HFFc6 (cell line): ENCODE measurements around the gene CUL2. TPM values are rescaled to one million over a fixed set of nuclear protein-coding genes. Genes with fewer than 3 reads are reported as not detected.

Experiments used
- DNase-seq: peaks from one replicate; pipeline ENCODE4 v3.0.0-alpha.2; 2018
- H3K27ac Mint-ChIP-seq: 2 replicates; pipeline ENCODE4 v1.8.0; 2020; ENCODE audit warnings: mild to moderate bottlenecking, mixed read lengths
- H3K27me3 Mint-ChIP-seq: 2 replicates; pipeline ENCODE4 v1.8.0; 2021; ENCODE audit warnings: mild to moderate bottlenecking, moderate library complexity, mixed read lengths; ENCODE audit not compliant: insufficient read depth
- H3K36me3 Mint-ChIP-seq: 2 replicates; pipeline ENCODE4 v1.8.0; 2021; ENCODE audit warnings: low read depth, mixed read lengths
- H3K4me1 Mint-ChIP-seq: 2 replicates; pipeline ENCODE4 v1.8.0; 2020; ENCODE audit warnings: low read depth, mixed read lengths
- H3K4me3 Mint-ChIP-seq: 2 replicates; pipeline ENCODE4 v1.8.0; 2020; ENCODE audit warnings: mild to moderate bottlenecking, moderate library complexity, mixed read lengths
- H3K9me3 Mint-ChIP-seq: 2 replicates; pipeline ENCODE4 v1.8.0; 2020; ENCODE audit warnings: mild to moderate bottlenecking, mixed read lengths
- total RNA-seq, 6 experiments: library from RNA; stranded (reverse); fragmentation: NEBNext Ultra II Directional; extraction: Animal tissue kit (Norgen Biotek cat#: 25700); gene quantifications; 2 replicates in 1 of 6; 3 replicates in 5 of 6; pipeline ENCODE4 v1.2.3, GENCODE V29; 2021
- TF ChIP-seq, protein P1 (sequence below): fragments of 200-600 bp; sonication (generic); IDR thresholded peaks from 2 replicates; pipeline ENCODE4 v1.5.0; 2021; ENCODE audit warnings: antibody characterized with exemption, mild to moderate bottlenecking

The CUL2 gene
- total RNA-seq, 6 experiments from 2014 or later, result 42.5 to 55.7 (median 51.3) TPM

DNA sequence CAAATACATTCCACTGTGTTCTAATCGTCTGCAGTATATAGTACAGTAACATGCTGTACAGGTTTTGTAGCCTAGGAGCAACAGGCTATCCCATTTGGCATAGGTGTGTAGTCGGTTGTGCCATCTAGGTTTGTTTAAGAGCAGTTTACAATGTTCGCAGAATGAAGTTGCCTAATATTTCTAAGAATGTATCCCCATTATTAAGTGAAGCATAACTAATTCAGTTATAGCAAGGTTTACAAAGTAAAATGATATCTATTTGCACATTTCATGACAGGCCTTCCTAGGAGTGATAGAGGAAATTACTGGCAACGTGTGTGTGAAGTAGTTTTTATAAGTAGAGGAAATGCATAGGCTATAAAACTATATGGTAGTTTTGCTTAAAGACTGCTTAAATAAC lies 40.5 kb upstream of the CUL2 start:
- DNase-seq, result no peak
- H3K4me3 Mint-ChIP-seq, result no peak overlapping the region
- TF ChIP-seq, protein P1, sequence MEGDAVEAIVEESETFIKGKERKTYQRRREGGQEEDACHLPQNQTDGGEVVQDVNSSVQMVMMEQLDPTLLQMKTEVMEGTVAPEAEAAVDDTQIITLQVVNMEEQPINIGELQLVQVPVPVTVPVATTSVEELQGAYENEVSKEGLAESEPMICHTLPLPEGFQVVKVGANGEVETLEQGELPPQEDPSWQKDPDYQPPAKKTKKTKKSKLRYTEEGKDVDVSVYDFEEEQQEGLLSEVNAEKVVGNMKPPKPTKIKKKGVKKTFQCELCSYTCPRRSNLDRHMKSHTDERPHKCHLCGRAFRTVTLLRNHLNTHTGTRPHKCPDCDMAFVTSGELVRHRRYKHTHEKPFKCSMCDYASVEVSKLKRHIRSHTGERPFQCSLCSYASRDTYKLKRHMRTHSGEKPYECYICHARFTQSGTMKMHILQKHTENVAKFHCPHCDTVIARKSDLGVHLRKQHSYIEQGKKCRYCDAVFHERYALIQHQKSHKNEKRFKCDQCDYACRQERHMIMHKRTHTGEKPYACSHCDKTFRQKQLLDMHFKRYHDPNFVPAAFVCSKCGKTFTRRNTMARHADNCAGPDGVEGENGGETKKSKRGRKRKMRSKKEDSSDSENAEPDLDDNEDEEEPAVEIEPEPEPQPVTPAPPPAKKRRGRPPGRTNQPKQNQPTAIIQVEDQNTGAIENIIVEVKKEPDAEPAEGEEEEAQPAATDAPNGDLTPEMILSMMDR, result no peak

DNA sequence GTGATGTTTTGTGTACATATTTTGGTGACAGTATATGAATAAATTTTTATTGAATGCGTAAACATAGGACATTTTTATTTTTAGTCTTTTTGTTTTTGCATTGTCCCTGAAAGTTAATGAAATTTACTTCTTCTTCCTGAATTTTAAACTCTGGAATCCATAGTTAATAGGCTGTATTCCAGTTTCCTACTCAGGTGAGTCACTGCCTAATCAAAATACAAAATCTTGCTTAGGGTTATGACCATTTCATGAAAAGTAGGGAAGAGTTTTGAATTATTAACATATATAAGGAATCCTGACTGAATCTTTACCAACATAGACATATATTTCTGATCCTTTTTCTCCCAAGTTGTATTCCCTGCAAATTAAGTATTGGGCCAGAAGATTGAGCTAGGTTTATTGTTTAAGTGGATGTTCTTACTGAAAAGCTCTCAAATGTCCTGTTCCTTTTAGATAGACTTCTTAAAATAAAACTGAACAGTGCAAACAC lies 39.1 kb upstream of the CUL2 start:
- TF ChIP-seq, protein P1, result no peak

More for the DNA sequence above, 40.5 kb upstream of the CUL2 start:
- Mint-ChIP-seq H3K27ac (peak overlapping the region; percentile 8; the same call in 1 of the 2 replicates), H3K9me3 (no peaks in the 10 kb centered on the region), H3K36me3 (peaks cover 5% of the 10 kb centered on the region), H3K4me1 (peaks cover 43% of the 10 kb centered on the region), H3K27me3 (peaks cover 4% of the 10 kb centered on the region)

DNA sequence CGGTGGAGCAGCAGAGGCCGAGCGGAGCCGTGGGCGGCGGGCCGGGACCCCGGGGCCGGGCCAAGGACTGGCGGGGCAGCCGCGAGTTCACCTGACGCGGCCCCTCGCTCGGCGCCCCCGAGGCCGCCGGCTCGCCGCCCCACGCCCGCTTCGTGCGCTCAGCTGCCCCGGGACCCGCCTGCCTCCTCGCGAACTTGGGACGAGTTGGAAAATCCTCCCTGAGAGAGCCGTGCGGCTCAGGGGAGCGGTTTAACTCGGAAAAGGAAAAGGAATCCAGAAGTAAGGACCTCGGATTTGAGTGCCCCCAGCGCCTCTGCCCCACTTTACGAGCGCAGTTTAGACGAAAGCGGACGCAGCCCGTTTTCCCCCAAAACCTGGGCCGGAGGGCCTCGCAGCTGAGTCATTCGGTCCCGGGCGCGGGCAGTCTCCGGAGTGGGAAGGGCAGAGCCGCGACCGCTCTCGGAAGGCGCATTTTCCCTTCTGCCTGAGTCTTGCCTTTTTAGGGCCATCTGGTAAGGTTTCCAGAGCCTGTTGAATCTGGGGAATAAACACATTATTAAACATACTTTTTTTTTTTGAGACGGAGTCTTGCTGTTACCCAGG lies 37.2 kb upstream of the CUL2 start:
- no peaks in the 10 kb centered on the region for H3K9me3 Mint-ChIP-seq
- peak overlapping the region; percentile 93 for H3K4me3 Mint-ChIP-seq
- H3K36me3 Mint-ChIP-seq, result peaks cover 5% of the 10 kb centered on the region
- TF ChIP-seq, protein P1, result no peak
- H3K27ac Mint-ChIP-seq, result peak overlapping the region; percentile 97
- H3K27me3 Mint-ChIP-seq, result peaks cover 4% of the 10 kb centered on the region
- DNase-seq, result peak; percentile 55
- peaks cover 32% of the 10 kb centered on the region for H3K4me1 Mint-ChIP-seq

More for the DNA sequence above, 39.1 kb upstream of the CUL2 start:
- H3K36me3 Mint-ChIP-seq, result peaks cover 5% of the 10 kb centered on the region
- H3K27ac Mint-ChIP-seq, result peak overlapping the region; percentile 97
- peaks cover 4% of the 10 kb centered on the region for H3K27me3 Mint-ChIP-seq
- H3K4me3 Mint-ChIP-seq, result peak overlapping the region; percentile 93
- peaks cover 38% of the 10 kb centered on the region for H3K4me1 Mint-ChIP-seq
- H3K9me3 Mint-ChIP-seq, result no peaks in the 10 kb centered on the region
- no peak for DNase-seq

DNA sequence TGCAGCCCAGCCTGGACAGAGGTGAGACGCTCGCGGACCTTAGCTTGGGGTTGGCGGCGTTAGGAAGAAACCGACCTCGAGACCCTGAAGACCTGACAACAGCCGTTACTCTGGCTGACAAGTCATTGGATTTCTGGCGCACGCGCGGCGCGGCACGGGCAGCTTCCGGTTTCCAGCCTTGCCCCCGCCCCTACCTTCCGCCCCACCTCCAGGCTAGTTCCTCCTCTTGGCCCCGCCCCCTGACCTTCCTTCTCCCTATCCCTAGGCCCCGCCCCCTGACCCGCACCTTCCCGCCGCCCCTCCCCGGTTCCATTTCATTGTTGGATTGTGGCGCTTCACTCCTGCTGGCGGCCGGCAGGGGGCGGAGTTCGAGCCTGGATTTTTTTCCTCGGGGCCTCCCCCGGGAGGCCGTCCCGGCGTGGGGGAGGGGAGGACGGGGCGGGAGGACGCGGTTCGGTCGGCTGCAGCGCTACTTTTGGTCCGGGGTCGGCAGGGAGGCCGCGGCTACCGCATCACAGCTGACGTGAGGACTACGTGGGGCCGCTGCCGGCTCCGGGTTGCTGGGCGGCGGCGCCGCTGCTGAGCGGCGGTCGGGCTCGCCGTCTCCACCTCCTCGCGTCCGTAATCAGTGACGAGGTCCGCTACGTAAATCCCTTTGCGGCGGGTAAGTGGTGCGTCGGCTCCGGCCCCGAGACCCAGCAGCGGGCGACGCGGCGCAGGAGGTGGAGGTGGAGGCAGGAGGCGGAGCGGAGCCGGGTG lies 36.6 kb upstream of the CUL2 start, which contains the start of gene CREM:
Gene CREM (plus strand): TSS at position 317 of the 759 bp plus-strand sequence. CDS start 10,990 bp downstream, outside the sequence.
- no peaks in the 10 kb centered on the region for H3K9me3 Mint-ChIP-seq
- peaks cover 31% of the 10 kb centered on the region for H3K4me1 Mint-ChIP-seq
- H3K27me3 Mint-ChIP-seq, result peaks cover 4% of the 10 kb centered on the region
- TF ChIP-seq, protein P1, result peak; percentile 98
- peak; percentile 92 for DNase-seq
- peak within 1 kb of the TSS; percentile 93 for H3K4me3 Mint-ChIP-seq
- H3K36me3 Mint-ChIP-seq, result peaks cover 5% of the 10 kb centered on the region
- peak within 1 kb of the TSS; percentile 97 for H3K27ac Mint-ChIP-seq

DNA sequence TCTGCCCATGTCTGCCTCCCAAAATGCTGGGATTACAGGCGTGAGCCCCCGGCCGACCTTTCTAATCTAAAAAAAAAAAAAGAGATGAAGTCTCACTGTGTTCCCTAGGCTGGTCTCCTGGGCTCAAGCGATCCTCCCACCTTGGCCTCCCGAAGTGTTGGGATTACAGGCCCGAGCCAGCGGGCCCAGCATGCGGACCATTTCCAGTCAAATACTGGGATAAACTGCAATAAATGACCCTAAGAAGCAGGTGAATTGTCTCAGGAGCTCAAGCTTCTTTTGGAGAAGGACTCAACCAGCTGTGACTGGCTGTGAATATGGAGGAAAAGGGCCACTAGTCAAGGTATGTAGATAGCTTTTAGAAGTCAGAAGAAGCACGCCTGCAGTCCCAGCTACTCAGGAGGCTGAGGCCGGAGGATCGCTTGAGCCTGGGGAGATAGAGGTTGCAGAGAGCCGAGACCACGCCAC lies 36.0 kb upstream of the CUL2 start:
- TF ChIP-seq, protein P1, result no peak
- no peaks in the 10 kb centered on the region for H3K9me3 Mint-ChIP-seq

More for the DNA sequence above, 36.0 kb upstream of the CUL2 start:
- no peak for DNase-seq
- peaks cover 5% of the 10 kb centered on the region for H3K36me3 Mint-ChIP-seq
- H3K27ac Mint-ChIP-seq, result peak overlapping the region; percentile 97
- peaks cover 4% of the 10 kb centered on the region for H3K27me3 Mint-ChIP-seq
- H3K4me1 Mint-ChIP-seq, result peaks cover 29% of the 10 kb centered on the region
- H3K4me3 Mint-ChIP-seq, result peak overlapping the region; percentile 93
